Upper lobe of right lung (tissue), 1 donor: Measurements from ENCODE around the gene ERC2. TPM values are rescaled to one million over a fixed set of nuclear protein-coding genes. Genes with fewer than 3 reads are reported as not detected.

Experiments used
- ATAC-seq: fragments of 200-7000 bp; cut with Tn5 transposase; one replicate; pipeline ENCODE4 v1.9.1; 2020; ENCODE audit warnings: mild to moderate bottlenecking, moderate library complexity
- DNase-seq: peaks from one replicate; pipeline ENCODE4 v3.0.0-alpha.2; 2020
- H3K27ac ChIP-seq: fragments of 200-600 bp; one replicate; pipeline ENCODE4 v1.8.0; 2022
- H3K27me3 ChIP-seq: fragments of 200-600 bp; one replicate; pipeline ENCODE4 v1.8.0; 2022; ENCODE audit warnings: mild to moderate bottlenecking
- H3K36me3 ChIP-seq: fragments of 200-600 bp; one replicate; pipeline ENCODE4 v1.8.0; 2022
- H3K4me1 ChIP-seq: fragments of 200-600 bp; one replicate; pipeline ENCODE4 v1.8.0; 2022
- H3K4me3 ChIP-seq: fragments of 200-600 bp; one replicate; pipeline ENCODE4 v1.8.0; 2022; ENCODE audit warnings: mild to moderate bottlenecking
- H3K9me3 ChIP-seq: fragments of 200-600 bp; one replicate; pipeline ENCODE4 v1.8.0; 2022
- intact Hi-C: fragments of 100-400 bp; cut with DNase I; formaldehyde crosslinking; loops from one replicate; pipeline ENCODE4 v1.11.0; 2022
- total RNA-seq: library from RNA; stranded (reverse); fragmentation: NEBNext Ultra II Directional; extraction: Animal tissue kit (Norgen Biotek cat#: 25700); gene quantifications from one replicate; pipeline ENCODE4 v1.2.1, GENCODE V29; 2021
- TF ChIP-seq, protein P1 (sequence below): fragments of 200-600 bp; IDR thresholded peaks from one replicate; pipeline ENCODE4 v1.8.0; 2022; ENCODE audit warnings: antibody characterized with exemption
- donor health status: DM: no; HTN: yes; CAD: no; lungs with severe emphysema.

The ERC2 gene
- total RNA-seq, 1 donor from 2014 or later = 1.4 TPM

DNA sequence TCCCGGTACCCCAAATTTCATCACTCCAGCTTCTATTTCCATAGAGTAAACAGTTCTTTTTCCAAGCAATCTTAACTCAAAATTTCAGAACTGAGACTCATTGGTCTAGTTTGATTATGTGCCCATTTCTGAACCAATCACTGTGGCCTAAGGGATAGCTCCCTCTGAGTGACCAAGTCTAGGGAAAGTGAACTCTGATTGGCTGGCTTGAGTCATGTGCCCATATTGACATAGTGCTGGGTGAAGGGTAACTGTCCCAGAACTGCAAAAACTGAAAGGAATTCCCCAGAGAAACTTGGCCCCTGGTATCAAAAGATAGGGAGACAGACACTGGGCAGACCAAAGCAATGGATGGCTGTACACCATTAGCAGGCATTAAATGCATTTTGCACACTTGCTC lies 810.0 kb downstream of the ERC2 start:
- Histone ChIP-seq H3K4me1 (no peaks in the 10 kb centered on the region), H3K27me3 (no peaks in the 10 kb centered on the region), H3K9me3 (no peaks in the 10 kb centered on the region), H3K4me3 (no peak overlapping the region), H3K36me3 (no peaks in the 10 kb centered on the region), H3K27ac (no peak overlapping the region)
- no peak for ATAC-seq
- intact Hi-C loops = no loop called here
- TF ChIP-seq, protein P1, sequence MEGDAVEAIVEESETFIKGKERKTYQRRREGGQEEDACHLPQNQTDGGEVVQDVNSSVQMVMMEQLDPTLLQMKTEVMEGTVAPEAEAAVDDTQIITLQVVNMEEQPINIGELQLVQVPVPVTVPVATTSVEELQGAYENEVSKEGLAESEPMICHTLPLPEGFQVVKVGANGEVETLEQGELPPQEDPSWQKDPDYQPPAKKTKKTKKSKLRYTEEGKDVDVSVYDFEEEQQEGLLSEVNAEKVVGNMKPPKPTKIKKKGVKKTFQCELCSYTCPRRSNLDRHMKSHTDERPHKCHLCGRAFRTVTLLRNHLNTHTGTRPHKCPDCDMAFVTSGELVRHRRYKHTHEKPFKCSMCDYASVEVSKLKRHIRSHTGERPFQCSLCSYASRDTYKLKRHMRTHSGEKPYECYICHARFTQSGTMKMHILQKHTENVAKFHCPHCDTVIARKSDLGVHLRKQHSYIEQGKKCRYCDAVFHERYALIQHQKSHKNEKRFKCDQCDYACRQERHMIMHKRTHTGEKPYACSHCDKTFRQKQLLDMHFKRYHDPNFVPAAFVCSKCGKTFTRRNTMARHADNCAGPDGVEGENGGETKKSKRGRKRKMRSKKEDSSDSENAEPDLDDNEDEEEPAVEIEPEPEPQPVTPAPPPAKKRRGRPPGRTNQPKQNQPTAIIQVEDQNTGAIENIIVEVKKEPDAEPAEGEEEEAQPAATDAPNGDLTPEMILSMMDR = no peak
- no peak for DNase-seq

DNA sequence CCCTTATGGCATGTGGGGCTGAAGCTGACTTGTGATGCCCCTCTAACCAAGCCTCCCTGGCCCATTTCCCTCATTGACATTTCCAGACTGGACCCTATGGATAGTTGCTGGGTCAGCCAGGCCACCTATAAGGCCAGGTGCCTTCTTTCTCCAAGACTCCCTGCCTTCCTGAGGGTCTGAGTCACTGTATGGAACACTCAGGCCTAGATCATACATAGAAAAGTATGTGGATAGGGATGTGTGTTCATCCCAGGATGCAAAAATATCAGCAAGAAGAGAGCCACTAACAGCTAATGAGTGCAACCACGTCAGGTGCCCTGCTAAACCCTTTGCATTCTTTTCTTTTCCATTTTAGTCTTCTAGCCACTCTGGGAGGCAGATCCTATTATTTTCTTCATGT lies 812.7 kb downstream of the ERC2 start:
- no peaks in the 10 kb centered on the region for H3K27me3 ChIP-seq
- intact Hi-C loops = no loop called here
- no peaks in the 10 kb centered on the region for H3K4me1 ChIP-seq
- H3K9me3 ChIP-seq = no peaks in the 10 kb centered on the region
- ATAC-seq = no peak
- no peaks in the 10 kb centered on the region for H3K36me3 ChIP-seq
- no peak overlapping the region for H3K4me3 ChIP-seq
- H3K27ac ChIP-seq = no peak overlapping the region
- no peak for DNase-seq
- TF ChIP-seq, protein P1 = no peak

DNA sequence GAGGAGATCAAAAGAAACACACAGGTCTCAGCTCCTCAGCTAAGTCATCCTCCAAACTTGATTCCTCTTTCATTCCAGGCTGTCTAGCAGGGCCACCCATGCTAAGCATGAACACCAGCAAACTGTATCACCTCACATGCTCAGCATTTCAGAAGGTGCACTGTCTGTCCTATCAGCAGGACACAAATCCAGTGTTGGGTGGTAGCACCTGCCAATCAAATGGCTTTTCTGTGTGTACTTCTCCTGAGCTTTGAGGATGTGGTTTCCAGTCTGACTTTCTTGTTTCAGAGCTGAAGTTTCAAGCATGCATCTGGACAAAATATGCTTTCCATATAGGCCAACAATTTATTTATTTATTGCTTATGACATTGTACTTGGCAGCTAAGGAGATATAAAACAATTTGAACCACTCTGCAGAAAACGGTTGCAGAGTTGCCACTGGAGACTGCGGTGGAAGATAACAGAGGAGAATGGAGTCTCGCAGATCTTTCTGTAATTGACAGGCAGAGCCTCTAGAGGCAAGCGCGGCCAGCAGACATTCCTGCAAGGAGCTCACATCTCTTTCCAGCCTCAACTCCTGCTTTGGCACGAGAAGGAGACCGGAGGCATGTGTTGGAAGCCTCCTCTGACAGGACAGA lies 814.0 kb downstream of the ERC2 start:
- ATAC-seq = no peak
- Histone ChIP-seq H3K9me3 (no peaks in the 10 kb centered on the region), H3K4me3 (no peak overlapping the region), H3K4me1 (no peaks in the 10 kb centered on the region), H3K36me3 (no peaks in the 10 kb centered on the region), H3K27me3 (no peaks in the 10 kb centered on the region), H3K27ac (no peak overlapping the region)
- TF ChIP-seq, protein P1 = no peak
- DNase-seq = no peak
- intact Hi-C loops = no loop called here

DNA sequence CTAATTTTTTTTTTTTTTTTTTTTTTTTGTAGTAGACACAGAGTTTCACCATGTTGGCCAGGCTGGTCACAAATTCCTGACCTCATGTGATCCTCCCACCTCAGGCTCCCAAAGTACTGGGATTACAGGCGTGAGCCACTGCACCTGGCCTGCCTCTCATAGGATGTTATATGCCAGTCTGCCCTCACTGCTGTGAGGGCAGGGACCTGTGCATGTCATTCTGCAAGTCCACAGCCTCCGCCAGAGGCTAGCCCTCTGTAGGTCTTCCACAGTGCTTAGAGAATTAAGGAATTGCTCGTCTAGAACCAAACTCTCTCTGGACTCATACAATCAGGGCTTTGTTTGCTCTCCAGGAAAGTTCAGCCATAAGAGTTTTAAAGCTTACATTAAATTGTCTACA lies 817.3 kb downstream of the ERC2 start:
- no peak for DNase-seq
- H3K36me3 ChIP-seq = no peaks in the 10 kb centered on the region
- no peaks in the 10 kb centered on the region for H3K27me3 ChIP-seq
- TF ChIP-seq, protein P1 = no peak
- intact Hi-C loops = no loop called here
- no peak for ATAC-seq
- no peak overlapping the region for H3K4me3 ChIP-seq
- no peak overlapping the region for H3K27ac ChIP-seq
- no peaks in the 10 kb centered on the region for H3K9me3 ChIP-seq
- H3K4me1 ChIP-seq = no peaks in the 10 kb centered on the region

DNA sequence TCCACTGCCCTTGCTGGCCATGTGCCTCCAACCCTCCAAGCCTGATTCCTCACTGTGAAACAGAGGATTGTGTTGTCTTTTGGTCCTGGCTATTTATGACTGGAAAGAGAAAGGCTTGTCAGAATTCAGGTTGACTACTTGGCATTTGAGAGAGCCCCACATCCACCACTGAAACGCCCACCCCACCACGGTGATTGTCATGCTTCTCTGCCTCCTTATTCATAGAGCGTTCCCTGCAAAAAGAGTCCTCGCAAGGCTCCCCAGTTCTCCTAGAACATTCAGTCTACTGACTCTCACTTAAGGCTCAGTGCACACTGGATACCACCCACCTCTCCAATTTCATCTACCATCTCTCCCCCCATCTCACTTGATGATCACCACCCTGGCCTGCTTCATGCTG lies 818.3 kb downstream of the ERC2 start:
- no peak for ATAC-seq
- Histone ChIP-seq H3K9me3 (no peaks in the 10 kb centered on the region), H3K36me3 (no peaks in the 10 kb centered on the region), H3K27me3 (no peaks in the 10 kb centered on the region), H3K4me3 (no peak overlapping the region), H3K4me1 (no peaks in the 10 kb centered on the region), H3K27ac (no peak overlapping the region)
- TF ChIP-seq, protein P1 = no peak
- no peak for DNase-seq
- intact Hi-C loops = no loop called here

DNA sequence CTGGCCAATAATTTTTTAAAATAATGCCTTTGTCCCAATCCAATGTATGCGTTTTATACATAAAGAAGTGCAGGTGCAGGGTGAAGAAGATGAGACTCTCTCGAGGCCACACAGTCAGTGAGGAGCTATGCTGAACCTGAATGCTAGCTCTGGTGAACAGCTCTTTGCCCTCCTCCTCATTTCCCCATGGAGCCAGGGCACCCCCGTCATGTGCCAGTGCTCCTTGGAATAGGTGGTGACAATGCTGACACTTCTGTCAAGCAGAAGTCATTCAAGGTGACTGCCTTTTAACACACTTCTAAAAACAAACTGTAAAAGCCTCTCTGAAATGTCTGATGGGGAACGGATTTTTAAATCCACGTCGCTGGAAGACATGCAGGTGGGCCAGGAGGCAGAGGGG lies 818.7 kb downstream of the ERC2 start:
- ATAC-seq (no peak), DNase-seq (no peak)
- H3K27me3 ChIP-seq = no peaks in the 10 kb centered on the region
- H3K4me3 ChIP-seq = no peak overlapping the region
- H3K27ac ChIP-seq = no peak overlapping the region
- TF ChIP-seq, protein P1 = no peak
- H3K9me3 ChIP-seq = no peaks in the 10 kb centered on the region
- no peaks in the 10 kb centered on the region for H3K4me1 ChIP-seq
- no peaks in the 10 kb centered on the region for H3K36me3 ChIP-seq
- intact Hi-C loops = no loop called here
